NCI-H1417 (cell line): Measurements from ENCODE around the gene CALR.
"Not testable (repeated sequence)": the region's sequence is repeated elsewhere in the genome, so short reads cannot be mapped to it uniquely, and the experiment has no call there.

Experiments used
- DNase-seq, 3 experiments: peaks; one replicate each; lab custom pipeline; 2025; lab: John Stamatoyannopoulos, UW

The CALR gene

DNA sequence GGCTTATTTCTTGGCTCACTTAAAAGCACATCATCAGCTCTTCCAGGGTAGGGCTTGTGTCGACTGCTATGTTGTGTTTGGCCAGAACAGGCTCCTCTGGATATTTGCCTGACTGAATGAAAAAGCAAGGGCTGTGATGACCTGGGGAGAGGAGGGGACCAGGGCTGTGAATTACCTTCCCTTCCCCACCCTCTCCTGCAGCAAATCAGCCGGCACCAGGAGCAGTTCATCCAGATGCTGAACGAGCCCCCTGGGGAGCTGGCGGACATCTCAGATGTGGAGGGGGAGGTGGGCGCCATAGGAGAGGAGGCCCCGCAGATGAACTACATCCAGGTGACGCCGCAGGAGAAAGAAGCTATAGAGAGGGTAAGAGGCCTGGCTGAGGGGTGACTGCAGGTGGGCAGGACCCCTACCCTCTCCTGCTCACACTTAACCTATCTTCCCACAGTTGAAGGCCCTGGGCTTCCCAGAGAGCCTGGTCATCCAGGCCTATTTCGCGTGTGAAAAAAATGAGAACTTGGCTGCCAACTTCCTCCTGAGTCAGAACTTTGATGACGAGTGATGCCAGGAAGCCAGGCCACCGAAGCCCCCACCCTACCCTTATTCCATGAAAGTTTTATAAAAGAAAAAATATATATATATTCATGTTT, 14.2 kb downstream of the CALR start:
- DNase-seq: peak in 2 of 3 experiments; percentile 27 to 55

- no peak for DNase-seq
Observed at GRCh38 chr19:12953138-12953798, 14.9 kb downstream of the CALR start.

GRCh38 chr19:12953799-12954611, 15.6 kb downstream of the CALR start:
- peak in 1 of 3 experiments; percentile 42 for DNase-seq

DNA sequence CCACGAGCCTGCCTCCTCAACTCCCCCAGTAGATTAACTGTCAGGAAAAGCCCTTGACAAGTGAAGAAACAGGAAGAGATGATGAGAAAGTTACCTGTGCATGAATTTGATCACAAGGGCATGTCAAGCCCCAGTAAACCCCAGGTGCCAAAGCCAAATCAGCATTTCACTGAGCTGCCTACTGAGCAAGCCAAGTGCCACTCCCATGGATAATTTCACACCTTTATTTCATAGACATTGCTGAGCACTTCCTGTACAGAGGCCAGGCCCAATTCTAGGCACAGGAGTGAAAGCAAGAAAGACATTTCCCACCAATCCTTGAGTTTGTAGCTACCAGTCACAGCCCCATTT, 16.2 kb downstream of the CALR start:
- DNase-seq: no peak

- not testable (repeated sequence) for DNase-seq
Observed at GRCh38 chr19:12955575-12955974, 17.2 kb downstream of the CALR start.

- DNase-seq: no peak
Observed at GRCh38 chr19:12955996-12956395, 17.6 kb downstream of the CALR start.

DNA sequence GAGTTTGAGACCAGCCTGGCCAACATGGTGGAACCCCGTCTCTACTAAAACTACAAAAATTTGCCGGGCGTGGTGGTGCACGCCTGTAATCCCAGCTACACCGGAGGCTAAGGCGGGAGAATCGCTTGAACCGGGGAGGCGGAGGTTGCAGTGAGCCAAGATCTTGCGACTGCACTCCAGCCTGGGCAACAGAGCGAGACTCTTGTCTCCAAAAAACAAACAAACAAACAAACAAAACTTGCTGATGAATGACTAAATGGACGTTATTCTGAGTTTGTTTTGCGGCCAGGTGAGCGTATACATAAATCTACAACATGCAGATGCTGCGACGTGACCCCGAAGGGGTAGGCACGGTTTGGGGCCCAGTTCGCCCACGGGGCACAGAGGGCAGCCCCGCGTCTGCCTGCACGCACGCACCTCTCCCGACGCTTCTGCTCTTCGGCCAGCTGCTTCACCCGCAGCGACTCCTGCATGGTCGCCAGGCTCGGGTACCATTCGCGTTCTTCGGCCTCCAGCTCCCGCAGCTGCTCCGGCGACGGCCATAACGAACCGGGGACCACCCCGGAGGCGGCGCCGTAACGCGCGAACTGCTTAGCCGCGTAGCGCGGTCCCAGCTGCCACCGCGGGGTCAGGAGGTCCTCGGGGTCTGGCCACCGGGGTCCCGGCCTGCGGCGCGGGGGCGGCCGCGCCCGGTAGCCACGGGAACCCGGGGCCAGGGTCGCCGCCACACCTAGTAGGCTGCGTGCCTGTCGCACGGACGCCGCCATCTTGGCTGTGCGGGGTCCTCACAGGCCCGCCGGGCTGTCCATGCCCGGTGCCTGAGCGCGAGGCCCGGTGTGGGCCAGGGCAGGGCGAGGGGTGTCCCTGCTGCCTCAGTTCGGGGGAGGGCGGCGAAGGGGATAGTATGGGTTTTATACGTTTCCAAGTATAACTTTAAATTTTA, 18.3 kb downstream of the CALR start, which contains the start of gene GADD45GIP1:
GADD45GIP1 (minus strand) TSS at position 778 of the 943 bp plus-strand sequence; CDS start at position 767, 11 bp downstream.
- DNase-seq: peak; percentile 65 to 92 (median 90)

DNA sequence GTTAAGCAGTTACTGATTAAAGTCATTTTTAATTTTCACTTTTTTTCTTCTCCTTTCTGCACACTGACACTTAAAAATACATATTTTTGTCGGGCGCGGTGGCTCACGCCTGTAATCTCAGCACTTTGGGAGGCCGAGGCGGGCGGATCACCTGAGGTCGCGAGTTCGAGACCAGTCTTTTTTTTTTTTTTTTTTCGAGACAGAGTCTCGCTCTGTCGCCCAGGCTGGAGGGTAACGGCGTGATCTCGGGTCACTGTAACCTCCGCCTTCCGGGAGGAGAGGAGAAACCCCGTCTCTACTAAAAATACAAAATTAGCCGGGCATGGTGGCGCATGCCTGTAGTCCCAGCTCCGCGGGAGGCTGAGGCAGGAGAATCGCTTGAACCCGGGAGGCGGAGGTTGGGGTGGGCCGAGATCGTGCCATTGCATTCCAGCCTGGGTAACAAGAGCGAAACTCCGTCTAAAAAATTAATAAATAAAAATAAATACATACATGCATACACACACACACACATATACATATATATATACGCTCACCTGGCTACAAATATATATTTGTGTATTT, 19.1 kb downstream of the CALR start:
- not testable (repeated sequence) for DNase-seq

GRCh38 chr19:12959481-12959880, 21.1 kb downstream of the CALR start:
- DNase-seq: no peak

- DNase-seq: peak; percentile 64 to 93 (median 87)
Observed at GRCh38 chr19:12965017-12965811, 26.8 kb downstream of the CALR start.

DNA sequence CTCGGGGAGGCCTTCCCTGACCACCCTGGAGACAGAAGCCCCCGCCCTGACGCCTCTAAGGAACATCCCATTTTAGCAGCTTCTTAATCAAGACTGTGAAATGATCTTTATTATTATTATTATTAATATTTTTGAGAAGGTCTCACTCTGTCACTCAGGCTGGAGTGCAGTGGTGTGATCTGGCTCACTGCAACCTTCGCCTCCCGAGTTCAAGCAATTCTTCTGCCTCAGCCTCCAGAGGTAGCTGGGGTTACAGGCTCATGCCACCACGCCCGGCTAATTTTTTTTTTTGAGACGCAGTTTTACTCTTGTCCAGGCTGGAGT, 27.4 kb downstream of the CALR start:
- DNase-seq: no peak

- no peak for DNase-seq
Observed at GRCh38 chr19:12967907-12968306, 29.5 kb downstream of the CALR start.

DNA sequence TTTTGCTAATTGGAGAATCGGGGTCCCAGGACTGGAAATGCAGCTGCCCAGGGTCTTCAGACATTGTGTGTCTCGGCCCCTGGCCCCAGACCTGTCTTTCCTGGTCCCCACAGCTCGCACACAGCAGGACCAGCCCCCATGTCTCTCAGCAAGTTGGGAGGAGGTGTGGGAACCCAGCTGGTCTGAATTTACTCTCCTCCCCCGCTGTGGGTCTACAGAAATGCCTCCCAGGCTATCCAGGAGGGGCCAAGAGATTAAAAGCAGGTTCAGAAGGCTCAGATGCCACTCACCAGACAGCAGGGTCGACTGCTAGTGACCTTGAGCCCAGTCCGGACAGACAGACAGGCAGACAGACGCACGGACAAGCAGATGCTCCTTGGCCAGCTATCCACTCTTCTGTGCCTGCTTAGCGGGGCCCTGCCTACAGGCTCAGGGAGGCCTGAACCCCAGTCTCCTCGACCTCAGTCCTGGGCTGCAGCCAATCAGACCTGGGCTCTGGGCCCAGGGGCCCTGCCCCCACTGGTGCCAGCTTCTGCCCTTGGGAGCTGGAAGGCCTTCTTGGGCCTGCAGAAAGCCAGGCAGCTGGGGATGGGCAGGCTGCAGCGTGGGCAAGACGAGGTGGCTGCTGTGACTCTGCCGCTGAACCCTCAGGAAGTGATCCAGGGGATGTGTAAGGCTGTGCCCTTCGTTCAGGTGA, 31.0 kb downstream of the CALR start, which contains the start of gene DAND5:
DAND5 (plus strand) TSS at position 285 of the 697 bp plus-strand sequence; CDS start at position 370, 85 bp downstream.
- no peak for DNase-seq

DNA sequence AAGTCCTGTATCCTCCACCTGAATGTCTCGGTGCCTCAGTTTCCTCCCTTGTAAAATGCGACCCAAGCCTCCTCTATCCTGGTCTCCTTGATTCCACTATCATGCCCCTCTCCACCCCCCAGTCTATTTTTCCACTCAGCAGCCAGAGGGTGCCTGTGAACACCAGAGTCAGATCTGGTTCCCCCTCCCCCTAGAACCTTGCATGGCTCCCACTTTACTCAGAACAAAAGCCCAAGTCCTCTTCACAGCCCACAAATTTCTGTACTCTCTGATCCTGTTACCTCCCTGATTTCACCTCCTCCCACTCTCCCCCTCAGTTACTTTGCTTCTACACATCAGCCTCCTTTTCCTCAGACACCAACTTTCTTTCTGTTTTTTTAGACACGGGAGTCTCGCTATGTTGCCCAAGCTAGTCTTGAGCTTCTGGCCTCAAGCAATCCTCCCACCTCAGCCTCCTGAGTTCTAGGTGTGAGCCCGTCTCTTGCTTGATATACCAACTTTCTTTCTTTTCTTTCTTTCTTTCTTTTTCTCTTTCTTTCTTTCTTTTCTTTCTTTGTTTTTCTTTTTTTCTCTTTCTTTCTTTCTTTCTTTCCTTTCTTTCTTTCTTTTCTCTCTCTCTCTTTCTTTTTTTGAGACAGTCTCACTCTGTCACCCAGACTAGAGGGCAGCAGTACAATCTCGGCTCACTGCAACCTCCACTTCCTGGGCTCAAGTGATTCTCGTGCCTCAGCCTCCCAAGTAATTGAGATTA, 31.8 kb downstream of the CALR start:
- no peak for DNase-seq

- DNase-seq: no peak
Observed at GRCh38 chr19:12973236-12973635, 34.8 kb downstream of the CALR start.

DNA sequence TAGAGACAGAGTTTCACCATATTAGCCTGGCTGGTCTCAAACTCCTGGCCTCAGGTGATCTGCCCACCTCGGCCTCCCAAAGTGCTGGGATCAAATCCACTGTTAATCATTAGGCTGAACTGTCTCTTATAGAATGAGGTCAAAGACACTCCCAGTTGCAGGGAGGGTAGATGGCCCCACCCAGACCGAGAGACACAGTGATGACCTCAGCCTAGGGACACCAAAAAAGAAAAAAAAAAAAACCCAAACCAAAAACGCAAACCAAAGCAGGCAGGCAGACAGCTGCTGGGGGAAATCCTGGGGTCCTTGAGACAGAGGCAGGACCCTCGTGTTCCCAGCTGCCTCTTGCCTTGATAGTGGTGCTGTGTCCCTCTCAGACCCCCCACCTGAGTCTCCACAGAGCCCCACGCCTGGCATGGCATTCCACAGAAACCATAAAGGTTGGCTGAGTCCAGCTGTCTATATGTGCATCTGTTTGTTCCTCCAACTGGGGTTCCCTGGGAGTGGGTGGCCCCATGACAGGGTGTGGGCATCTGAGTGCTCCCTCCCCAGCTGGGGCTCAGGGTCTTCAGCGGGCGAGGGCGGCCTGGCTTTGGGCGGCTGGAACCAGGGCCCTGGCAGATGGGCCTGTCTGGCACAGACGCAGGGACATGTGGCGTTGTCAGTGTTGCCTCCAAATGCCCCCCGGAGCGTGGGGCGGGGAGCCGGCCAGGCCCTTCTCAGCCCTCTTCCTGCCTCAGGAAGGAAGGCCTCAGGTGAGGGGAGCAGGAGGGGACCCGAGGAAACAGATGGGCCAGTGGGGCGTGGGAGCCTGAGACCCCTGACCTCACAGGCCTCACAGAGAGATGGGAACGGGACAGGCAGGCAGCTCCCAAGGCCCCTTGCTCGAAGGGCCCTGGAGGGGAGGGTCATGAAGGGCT, 36.2 kb downstream of the CALR start:
- DNase-seq: no peak

GRCh38 chr19:12975221-12975741, 36.9 kb downstream of the CALR start:
- peak in 2 of 3 experiments; percentile 22 to 57 for DNase-seq

GRCh38 chr19:12976109-12976508, 37.7 kb downstream of the CALR start:
- not testable (repeated sequence) for DNase-seq
